GM13977 (cell line): Measurements from ENCODE around the gene TNN.

Experiments used
- DNase-seq: peaks from one replicate; pipeline ENCODE4 v3.0.0; 2012; ENCODE audit warnings: low spot score
- in situ Hi-C: fragments of 300-500 bp; cut with MboI; formaldehyde crosslinking; loops from one replicate; pipeline ENCODE4 v1.12.0; 2022; ENCODE audit warnings: low sequenced_read_pairs, low pct_unique_long_range_greater_than_20kb, mixed read lengths, inconsistent platforms; ENCODE audit not compliant: unreplicated experiment
- TF ChIP-seq, protein P1 (sequence below): IDR thresholded peaks from 2 replicates; pipeline ENCODE4 v1.5.1; 2012; ENCODE audit warnings: mild to moderate bottlenecking, control low read depth; ENCODE audit not compliant: insufficient read depth; ENCODE audit errors: extremely low read depth, missing control alignments

TNN gene

DNA sequence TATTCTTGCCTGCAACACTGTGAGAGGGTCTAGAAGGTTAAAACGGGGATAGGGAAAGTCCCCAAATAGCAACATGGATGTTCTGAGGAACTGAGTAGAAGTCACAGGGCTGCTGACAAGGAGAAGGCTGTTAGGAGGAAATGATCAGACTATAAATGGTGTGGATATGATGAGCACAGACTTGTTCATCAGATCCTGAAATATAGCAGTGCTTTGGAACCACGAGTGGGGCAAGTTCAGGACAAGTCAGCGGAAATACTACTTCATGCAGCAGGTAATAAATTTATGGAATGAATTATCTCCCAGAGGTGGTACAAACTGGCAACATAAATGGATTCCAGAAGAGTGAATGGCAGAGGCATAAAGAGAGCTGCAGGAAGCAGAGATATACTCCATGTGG, 128.2 kb downstream of the TNN start:
- in situ Hi-C loops: no loop called here
- TF ChIP-seq, protein P1, sequence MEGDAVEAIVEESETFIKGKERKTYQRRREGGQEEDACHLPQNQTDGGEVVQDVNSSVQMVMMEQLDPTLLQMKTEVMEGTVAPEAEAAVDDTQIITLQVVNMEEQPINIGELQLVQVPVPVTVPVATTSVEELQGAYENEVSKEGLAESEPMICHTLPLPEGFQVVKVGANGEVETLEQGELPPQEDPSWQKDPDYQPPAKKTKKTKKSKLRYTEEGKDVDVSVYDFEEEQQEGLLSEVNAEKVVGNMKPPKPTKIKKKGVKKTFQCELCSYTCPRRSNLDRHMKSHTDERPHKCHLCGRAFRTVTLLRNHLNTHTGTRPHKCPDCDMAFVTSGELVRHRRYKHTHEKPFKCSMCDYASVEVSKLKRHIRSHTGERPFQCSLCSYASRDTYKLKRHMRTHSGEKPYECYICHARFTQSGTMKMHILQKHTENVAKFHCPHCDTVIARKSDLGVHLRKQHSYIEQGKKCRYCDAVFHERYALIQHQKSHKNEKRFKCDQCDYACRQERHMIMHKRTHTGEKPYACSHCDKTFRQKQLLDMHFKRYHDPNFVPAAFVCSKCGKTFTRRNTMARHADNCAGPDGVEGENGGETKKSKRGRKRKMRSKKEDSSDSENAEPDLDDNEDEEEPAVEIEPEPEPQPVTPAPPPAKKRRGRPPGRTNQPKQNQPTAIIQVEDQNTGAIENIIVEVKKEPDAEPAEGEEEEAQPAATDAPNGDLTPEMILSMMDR: no peak
- no peak for DNase-seq

DNA sequence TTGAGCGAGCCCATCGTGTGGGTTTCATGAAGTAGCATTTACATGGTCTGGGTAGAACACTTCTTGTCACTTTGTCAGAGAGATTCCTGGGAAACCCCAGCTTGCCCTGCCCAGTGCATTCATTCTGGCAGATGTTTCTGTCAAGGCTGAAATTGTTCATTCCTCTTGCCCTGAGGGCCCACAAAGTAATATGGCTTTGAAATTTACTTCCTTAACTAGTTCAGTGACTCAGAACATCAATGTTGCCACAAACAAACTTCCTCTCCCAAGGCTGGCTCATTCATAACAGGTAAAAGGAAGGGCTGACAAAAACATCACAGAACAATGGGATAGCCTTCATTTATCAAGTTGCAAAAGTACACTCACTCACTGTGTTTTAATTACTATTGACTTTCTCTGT, 129.9 kb downstream of the TNN start:
- TF ChIP-seq, protein P1: no peak
- DNase-seq: no peak
- in situ Hi-C loops: no loop called here
